ENCODE data around the gene GRIFIN.

GRCh38 chr7:2517026-2517425 is 40.8 kb upstream of the GRIFIN start:
- no peak for TF ChIP-seq CTCF (IDR thresholded peaks at IDR 0.05)
- TF ChIP-seq POLR2A (IDR thresholded peaks at IDR 0.05), result no peak
